ENCODE data around the gene LRPAP1. TPM values are rescaled to one million over a fixed set of nuclear protein-coding genes. Genes with fewer than 3 reads are reported as not detected.
"Not testable (repeated sequence)": the region's sequence is repeated elsewhere in the genome, so short reads cannot be mapped to it uniquely, and the experiment has no call there.

LRPAP1 gene
- total RNA-seq, 1 donor from 2014 or later: 92.2 TPM

DNA sequence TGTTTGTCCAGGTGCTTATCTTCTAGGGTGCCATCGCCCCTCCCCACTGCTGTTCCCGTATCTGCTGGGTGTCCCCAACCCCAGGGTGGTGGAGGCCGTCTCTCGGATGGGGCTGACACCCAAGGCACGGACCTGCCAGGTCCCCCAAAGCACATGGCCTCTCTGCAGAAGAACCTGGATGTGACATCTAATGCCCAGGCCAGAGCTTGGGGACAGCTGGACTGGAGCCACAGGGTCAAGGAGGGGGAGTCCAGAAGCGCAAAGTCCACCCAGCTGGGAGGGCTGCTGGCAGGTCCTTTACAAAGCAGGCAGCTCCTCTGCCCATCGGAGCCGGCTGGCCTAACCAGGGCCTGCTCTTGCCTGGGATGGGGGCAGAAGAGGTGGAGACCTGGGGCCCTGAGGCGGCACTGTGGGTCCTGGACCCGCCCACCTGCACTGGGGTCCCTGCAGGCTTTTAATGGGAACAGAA is 69.9 kb downstream of the LRPAP1 start:
- TF ChIP-seq, protein P1, sequence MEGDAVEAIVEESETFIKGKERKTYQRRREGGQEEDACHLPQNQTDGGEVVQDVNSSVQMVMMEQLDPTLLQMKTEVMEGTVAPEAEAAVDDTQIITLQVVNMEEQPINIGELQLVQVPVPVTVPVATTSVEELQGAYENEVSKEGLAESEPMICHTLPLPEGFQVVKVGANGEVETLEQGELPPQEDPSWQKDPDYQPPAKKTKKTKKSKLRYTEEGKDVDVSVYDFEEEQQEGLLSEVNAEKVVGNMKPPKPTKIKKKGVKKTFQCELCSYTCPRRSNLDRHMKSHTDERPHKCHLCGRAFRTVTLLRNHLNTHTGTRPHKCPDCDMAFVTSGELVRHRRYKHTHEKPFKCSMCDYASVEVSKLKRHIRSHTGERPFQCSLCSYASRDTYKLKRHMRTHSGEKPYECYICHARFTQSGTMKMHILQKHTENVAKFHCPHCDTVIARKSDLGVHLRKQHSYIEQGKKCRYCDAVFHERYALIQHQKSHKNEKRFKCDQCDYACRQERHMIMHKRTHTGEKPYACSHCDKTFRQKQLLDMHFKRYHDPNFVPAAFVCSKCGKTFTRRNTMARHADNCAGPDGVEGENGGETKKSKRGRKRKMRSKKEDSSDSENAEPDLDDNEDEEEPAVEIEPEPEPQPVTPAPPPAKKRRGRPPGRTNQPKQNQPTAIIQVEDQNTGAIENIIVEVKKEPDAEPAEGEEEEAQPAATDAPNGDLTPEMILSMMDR (IDR thresholded peaks at IDR 0.05; ENCODE audit: unreplicated experiment): no peak
- DNase-seq (ENCODE audit: low spot score): no peak
- Mint-ChIP-seq H3K27me3 (ENCODE audit: unreplicated experiment) (peaks cover 8% of the 10 kb centered on the region), H3K27ac (ENCODE audit: unreplicated experiment) (no peak overlapping the region), H3K4me1 (ENCODE audit: unreplicated experiment) (peaks cover 4% of the 10 kb centered on the region), H3K4me3 (ENCODE audit: unreplicated experiment) (no peak overlapping the region), H3K9me3 (ENCODE audit: unreplicated experiment) (no peaks in the 10 kb centered on the region), H3K36me3 (ENCODE audit: low read depth, unreplicated experiment) (no peaks in the 10 kb centered on the region)

DNA sequence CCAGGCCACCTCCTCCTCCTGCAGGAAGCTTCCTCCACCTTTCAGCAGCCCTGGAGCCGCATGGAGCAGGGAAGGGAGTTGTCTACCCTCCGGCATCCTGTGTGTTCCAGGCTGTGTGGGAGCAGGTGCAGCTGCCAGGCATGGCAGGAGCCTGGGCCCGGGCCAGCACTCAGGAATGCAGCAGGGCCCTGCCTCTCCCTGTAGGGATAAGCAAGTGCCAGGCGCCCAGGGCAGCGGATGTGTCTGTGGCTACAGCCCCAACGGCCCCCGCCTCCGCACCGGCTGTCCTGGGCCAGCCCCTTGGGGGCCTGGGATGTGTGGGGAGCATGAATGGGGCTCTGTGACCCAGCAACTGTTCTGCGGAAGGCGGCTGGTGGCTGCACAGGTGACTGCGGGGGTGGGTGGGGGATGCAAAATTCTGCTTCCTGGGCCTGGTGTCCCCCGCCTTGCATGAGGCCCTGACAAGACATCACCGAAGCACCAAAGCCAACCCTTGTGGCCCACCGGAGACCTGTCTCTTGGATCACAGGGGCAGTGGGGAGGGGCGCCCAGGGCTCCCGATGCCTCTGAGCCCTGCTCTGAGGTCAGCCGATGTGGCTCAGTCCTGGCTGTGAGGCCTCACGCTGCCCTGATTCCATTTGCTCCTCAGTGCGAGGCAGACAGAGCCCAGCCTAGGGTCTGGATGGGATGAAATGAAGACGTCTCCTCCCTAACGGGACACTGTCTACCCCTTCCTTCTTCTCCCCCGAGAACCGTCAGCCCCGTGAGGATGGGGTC is 70.5 kb downstream of the LRPAP1 start:
- H3K27me3 Mint-ChIP-seq (ENCODE audit: unreplicated experiment): peaks cover 8% of the 10 kb centered on the region
- H3K9me3 Mint-ChIP-seq (ENCODE audit: unreplicated experiment): no peaks in the 10 kb centered on the region
- peaks cover 4% of the 10 kb centered on the region for H3K4me1 Mint-ChIP-seq (ENCODE audit: unreplicated experiment)
- H3K36me3 Mint-ChIP-seq (ENCODE audit: low read depth, unreplicated experiment): no peaks in the 10 kb centered on the region
- TF ChIP-seq, protein P1 (IDR thresholded peaks at IDR 0.05; ENCODE audit: unreplicated experiment): no peak
- no peak for DNase-seq (ENCODE audit: low spot score)
- H3K27ac Mint-ChIP-seq (ENCODE audit: unreplicated experiment): no peak overlapping the region
- H3K4me3 Mint-ChIP-seq (ENCODE audit: unreplicated experiment): no peak overlapping the region

DNA sequence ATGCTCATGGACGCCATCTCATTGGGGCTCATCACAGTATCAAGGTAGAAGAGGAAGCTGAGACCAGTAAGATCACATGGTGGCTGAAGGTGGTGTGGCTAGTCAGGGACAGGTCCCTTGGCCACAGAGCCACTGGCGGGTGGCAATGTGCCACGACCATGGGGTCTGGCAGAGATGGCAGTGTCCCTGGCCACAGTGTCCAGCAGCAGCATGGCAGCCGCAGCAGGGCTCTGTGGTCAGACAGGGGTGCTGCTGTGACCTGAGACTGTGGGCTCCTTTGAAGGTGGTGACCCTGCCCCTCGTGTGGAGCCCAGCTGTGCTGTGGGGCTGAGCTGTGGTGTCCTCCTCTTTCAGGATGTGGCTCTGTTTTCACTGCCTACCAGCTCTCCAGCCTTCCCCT is 71.3 kb downstream of the LRPAP1 start:
- Mint-ChIP-seq H3K9me3 (ENCODE audit: unreplicated experiment) (no peaks in the 10 kb centered on the region), H3K27ac (ENCODE audit: unreplicated experiment) (no peak overlapping the region), H3K4me1 (ENCODE audit: unreplicated experiment) (peaks cover 4% of the 10 kb centered on the region), H3K36me3 (ENCODE audit: low read depth, unreplicated experiment) (no peaks in the 10 kb centered on the region), H3K4me3 (ENCODE audit: unreplicated experiment) (no peak overlapping the region), H3K27me3 (ENCODE audit: unreplicated experiment) (peaks cover 6% of the 10 kb centered on the region)
- TF ChIP-seq, protein P1 (IDR thresholded peaks at IDR 0.05; ENCODE audit: unreplicated experiment): no peak
- DNase-seq (ENCODE audit: low spot score): no peak

DNA sequence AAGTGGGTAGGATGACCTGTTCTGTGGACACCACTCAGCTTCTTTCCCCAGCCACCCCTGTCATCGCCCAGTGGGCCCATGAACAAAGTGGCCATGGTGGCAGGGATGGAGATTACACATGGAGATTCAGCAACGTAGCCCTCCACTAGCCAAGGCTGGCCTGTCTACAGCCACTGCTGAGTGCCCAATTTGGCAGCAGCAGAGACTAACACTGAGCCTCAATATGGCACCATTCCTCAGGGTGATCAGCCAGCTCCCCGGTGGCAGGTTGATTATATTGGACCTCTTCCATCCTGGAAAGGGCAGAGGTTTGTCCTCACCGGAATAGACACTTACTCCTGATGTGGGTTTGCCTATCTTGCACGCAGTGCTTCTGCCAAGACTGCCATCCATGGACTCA is 73.1 kb downstream of the LRPAP1 start:
- not testable (repeated sequence) for H3K27me3 Mint-ChIP-seq (ENCODE audit: unreplicated experiment); H3K4me3 Mint-ChIP-seq (ENCODE audit: unreplicated experiment); H3K4me1 Mint-ChIP-seq (ENCODE audit: unreplicated experiment); H3K27ac Mint-ChIP-seq (ENCODE audit: unreplicated experiment); H3K9me3 Mint-ChIP-seq (ENCODE audit: unreplicated experiment); DNase-seq (ENCODE audit: low spot score); H3K36me3 Mint-ChIP-seq (ENCODE audit: low read depth, unreplicated experiment)

DNA sequence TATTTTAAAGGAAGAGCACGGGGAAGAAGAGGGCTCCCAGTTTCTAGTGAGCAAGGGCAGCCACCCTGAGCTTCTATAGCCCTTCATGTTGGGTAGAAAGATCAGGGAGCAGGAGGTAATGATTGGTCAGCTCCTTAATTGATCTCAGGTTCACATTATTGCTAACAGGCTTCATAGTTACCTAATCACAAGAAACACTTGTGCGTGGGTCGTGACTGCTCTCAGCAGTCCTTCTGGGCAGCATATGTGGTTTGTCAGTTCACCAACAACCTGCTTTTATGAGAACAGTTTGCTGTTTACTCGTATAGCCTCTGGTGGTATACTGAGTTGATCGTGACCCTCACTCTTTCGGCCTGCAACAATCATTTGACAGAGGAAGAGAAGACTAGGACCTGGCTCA is 73.9 kb downstream of the LRPAP1 start:
- TF ChIP-seq, protein P1 (IDR thresholded peaks at IDR 0.05; ENCODE audit: unreplicated experiment): no peak
- Mint-ChIP-seq H3K27ac (ENCODE audit: unreplicated experiment) (no peak overlapping the region), H3K4me3 (ENCODE audit: unreplicated experiment) (no peak overlapping the region), H3K9me3 (ENCODE audit: unreplicated experiment) (peaks cover 3% of the 10 kb centered on the region), H3K27me3 (ENCODE audit: unreplicated experiment) (peaks cover 6% of the 10 kb centered on the region), H3K36me3 (ENCODE audit: low read depth, unreplicated experiment) (peaks cover 9% of the 10 kb centered on the region), H3K4me1 (ENCODE audit: unreplicated experiment) (no peaks in the 10 kb centered on the region)
- no peak for DNase-seq (ENCODE audit: low spot score)

DNA sequence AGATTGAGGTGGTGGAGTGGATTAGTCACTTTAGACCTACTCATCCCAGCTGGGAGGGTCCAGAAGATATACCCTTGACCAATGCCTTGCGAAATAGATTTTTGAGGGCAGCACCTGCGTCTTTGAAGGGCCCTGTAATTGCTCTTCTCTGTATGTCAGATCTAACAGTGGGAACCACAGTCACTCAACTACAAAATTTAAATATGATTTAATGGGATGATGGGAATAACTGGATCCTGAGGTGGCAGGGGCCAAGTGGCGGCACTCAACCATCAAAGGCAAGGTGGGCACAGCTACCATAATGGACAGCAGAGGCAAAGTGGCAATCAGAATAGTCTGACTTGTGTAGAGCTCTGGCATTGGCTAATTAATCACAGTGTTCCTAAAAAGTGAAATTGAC is 76.6 kb downstream of the LRPAP1 start:
- H3K27ac Mint-ChIP-seq (ENCODE audit: unreplicated experiment); H3K9me3 Mint-ChIP-seq (ENCODE audit: unreplicated experiment); H3K4me1 Mint-ChIP-seq (ENCODE audit: unreplicated experiment); DNase-seq (ENCODE audit: low spot score); H3K36me3 Mint-ChIP-seq (ENCODE audit: low read depth, unreplicated experiment); H3K4me3 Mint-ChIP-seq (ENCODE audit: unreplicated experiment); H3K27me3 Mint-ChIP-seq (ENCODE audit: unreplicated experiment): not testable (repeated sequence)
